Measurements from ENCODE around the gene ABHD11. TPM values are rescaled to one million over a fixed set of nuclear protein-coding genes. Genes with fewer than 3 reads are reported as not detected.
"Not testable (repeated sequence)": the region's sequence is repeated elsewhere in the genome, so short reads cannot be mapped to it uniquely, and the experiment has no call there.

The ABHD11 gene, protein sequence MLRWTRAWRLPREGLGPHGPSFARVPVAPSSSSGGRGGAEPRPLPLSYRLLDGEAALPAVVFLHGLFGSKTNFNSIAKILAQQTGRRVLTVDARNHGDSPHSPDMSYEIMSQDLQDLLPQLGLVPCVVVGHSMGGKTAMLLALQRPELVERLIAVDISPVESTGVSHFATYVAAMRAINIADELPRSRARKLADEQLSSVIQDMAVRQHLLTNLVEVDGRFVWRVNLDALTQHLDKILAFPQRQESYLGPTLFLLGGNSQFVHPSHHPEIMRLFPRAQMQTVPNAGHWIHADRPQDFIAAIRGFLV
- total RNA-seq: 1 to 10 TPM; 7.0 to 7.1 TPM
- long read RNA-seq, donor 1, partial matches to known transcripts: 1 of 8 reads
- long read RNA-seq, donor 1, other reads (novel, unspliced or antisense): 3 of 8 reads
- long read RNA-seq, donor 2, transcript ABHD11-201 (6 exons, 1,483 nt): major isoform, 22 of 41 reads
- long read RNA-seq, donor 2, partial matches to known transcripts: 6 of 41 reads
- long read RNA-seq, donor 2, other reads (novel, unspliced or antisense): 5 of 41 reads

GRCh38 chr7:73738612-73739386 lies at the start of gene ABHD11:
Gene ABHD11, minus strand, starts transcription at chr7:73738802. Its CDS starts 32 bp downstream, at chr7:73738770.
- peak; percentile 99 for DNase-seq (ENCODE audit: low spot score)
- intact Hi-C loops (cut with DNase I): no loop called here

- intact Hi-C loops (cut with DNase I); DNase-seq (ENCODE audit: low spot score): not testable (repeated sequence)
These were observed 49.1 kb upstream of the ABHD11 start for GRCh38 chr7:73787786-73788048.

GRCh38 chr7:73786588-73786987 lies 48.0 kb upstream of the ABHD11 start:
- DNase-seq (ENCODE audit: low spot score): no peak
- intact Hi-C loops (cut with DNase I): no loop called here

GRCh38 chr7:73779517-73779916 lies 40.9 kb upstream of the ABHD11 start:
- intact Hi-C loops (cut with DNase I): no loop called here
- no peak for DNase-seq (ENCODE audit: low spot score)

DNA sequence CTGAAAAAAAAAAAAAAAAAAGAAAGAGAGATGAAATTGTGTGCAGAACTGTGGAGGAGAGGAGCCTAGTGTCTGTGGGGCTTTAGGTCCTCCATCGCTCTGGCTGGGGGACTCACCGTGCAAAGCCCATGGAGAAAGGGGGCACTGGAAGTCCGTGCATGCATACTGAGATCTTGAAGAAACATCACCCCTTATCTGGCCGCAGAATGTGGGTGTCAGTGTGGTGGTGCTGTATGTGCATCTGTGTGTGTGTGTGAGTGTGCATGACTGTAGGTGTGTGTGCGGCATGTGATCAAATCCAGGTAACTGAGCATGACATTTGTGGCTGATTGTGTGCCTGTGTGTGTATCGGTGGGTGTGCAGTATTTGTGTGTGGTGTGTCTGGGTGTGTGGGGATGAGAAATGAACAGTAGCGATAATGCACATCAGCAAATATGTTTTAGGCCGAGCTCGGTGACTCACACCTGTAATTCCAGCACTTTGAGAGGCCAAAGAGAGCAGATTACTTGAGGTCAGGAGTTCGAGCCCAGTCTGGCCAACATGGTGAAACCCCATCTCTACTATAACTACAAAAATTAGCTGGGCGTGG lies 40.3 kb upstream of the ABHD11 start:
- intact Hi-C loops (cut with DNase I): no loop called here
- DNase-seq (ENCODE audit: low spot score): no peak

DNA sequence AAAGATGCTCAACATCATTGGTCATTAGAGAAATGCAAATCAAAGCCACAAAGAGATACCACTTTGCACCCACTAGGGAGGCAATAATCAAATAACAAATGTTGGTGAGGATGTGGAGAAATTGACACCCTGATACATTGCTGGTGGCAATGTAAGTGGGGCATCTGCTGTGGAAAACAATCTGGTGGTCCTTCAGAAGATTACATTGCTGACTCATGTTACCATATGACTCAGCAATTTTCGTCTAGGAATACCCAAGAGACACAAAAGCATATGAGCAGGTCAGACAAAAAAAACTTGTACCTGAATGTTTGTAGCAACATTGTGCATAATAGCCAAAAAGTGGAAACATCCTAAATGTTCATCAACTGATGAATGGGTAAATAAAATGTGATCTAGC lies 36.3 kb upstream of the ABHD11 start:
- intact Hi-C loops (cut with DNase I): no loop called here
- DNase-seq (ENCODE audit: low spot score): no peak

- intact Hi-C loops (cut with DNase I): no loop called here
- DNase-seq (ENCODE audit: low spot score): no peak
These were observed 35.3 kb upstream of the ABHD11 start for GRCh38 chr7:73773700-73774517.

DNA sequence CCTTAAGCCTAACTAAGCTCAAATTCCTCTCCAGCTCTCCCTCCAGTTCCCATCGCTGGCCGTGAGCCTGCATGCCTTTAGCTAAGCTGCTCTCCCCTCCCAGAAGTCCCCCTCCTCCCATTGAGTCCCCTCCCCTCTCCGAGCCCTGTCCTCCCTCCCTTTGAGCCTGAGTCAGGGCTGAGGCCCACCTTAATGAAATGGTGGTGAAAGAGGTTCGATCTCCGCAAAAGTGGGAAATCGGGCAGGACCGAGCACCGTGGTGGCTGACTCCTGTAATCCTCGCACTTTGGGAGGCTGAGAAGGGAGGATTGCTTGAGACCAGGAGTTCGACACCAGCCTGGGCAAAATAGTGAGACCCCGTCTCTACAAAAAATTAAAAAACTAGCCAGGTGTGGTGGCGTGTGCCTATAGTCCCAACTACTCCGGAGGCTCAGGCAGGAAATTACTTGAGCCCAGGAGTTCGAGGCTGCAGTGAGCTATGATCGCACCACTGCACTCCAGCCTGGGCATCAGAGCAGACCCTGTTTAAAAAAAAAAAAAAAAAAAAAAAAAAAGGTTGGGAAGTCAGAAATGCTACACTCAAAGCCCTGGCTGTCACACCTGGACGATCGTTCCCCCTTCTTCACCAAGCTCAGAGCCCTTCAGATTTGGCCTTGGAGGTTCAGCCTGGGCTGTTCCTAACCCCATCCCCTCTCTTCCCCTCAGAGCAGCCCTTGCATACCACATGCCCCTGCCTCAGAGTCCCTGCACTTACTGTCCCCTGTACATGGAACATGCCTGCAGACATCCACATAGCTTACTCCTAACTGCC lies 32.5 kb upstream of the ABHD11 start:
- no peak for DNase-seq (ENCODE audit: low spot score)
- intact Hi-C loops (cut with DNase I): no loop called here

GRCh38 chr7:73770002-73770859 lies 31.6 kb upstream of the ABHD11 start, which contains the start of gene CLDN3:
Gene CLDN3, minus strand, starts transcription at chr7:73770270. Its CDS starts 221 bp downstream, at chr7:73770049.
- DNase-seq (ENCODE audit: low spot score): no peak
- intact Hi-C loops (cut with DNase I): no loop called here

DNA sequence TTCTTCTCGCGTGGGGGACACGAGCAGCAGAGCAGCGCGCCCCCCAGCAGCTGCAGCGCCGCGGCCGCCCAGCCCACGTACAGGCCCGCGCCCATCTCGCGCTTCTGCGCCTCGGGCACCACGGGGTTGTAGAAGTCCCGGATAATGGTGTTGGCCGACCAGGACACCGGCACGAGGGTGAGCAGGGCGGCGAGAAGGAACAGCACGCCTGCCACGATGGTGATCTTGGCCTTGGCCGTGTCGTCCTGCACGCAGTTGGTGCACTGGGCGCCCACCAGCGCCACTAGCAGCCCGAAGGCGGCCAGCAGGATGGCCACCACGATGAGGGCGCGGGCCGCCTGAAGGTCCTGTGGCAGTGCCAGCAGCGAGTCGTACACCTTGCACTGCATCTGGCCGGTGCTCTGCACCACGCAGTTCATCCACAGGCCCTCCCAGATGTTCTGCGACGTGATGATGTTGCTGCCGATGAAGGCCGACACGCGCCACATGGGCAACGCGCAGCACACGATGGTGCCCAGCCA lies 30.9 kb upstream of the ABHD11 start:
- intact Hi-C loops (cut with DNase I): no loop called here
- DNase-seq (ENCODE audit: low spot score): no peak

DNA sequence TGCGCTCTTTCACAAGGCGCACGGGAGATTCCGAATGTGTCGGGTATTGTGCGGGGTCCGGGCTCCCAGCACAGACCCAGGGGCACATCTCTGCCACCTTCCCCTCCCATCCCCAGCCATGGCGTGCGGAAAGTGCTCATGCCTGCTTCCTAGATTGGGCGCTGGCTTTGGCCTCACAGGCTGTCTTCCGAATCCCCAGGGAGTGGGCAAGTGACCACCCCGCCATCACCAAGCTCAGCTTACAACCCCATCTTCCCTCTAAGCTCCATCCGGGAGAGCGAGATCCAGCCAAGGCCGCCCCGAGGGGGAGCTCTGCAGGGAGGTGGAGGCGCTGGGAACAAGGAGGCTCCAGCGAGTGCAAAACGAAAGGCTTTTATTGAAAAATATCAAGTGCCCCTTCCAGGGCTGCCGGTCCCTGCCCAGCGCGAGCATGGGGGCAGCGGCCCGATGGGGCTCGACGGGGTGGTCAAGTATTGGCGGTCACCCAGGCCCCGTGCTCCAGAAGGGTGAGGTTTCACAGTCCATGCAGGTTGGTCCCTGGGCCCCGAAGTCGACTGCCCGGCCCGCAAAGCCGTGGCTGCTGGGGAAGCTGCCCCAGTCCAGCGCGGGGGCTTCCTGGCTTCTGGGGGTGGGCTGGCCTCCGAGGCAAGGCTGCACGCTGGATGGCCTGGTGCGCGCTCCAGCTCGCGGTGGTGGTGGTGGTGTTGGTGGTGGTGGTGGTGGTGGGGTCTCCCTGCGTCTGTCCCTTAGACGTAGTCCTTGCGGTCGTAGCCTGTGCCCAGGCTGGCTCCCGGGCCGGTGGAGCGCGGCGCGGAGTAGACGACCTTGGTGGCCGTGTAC lies 30.3 kb upstream of the ABHD11 start:
- DNase-seq (ENCODE audit: low spot score): no peak
- intact Hi-C loops (cut with DNase I): no loop called here

DNA sequence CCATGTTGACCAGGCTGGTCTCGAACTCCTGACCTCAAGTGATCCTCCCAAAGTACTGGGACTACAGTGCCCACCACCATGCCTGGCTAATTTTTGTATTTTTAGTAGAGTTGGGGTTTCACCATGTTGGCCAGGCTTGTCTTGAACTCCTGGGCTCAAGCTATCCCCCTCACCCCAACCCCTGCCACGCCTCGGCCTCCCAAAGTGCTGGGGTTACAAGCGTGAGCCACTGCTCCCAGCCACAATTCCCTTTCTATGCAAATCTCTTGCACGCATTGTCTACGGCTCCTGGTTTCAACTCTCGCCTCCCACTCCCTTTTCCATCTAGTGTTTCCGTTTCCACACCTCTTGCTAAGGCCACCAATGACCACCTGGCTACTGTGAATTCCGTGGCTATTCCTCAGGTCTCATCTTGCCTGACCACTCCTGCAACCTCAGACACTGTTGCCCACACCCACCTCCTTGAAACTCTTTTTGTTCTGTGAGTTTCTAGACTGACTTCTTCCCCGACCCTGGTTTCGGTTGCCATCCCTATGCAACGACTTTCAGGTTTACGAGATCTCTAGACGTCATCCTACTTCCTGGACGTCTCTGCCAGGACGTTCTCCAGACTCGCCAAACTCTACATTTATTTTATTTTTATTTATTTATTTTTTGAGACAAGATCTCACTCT lies 28.1 kb upstream of the ABHD11 start:
- intact Hi-C loops (cut with DNase I): no loop called here
- DNase-seq (ENCODE audit: low spot score): no peak

GRCh38 chr7:73762659-73762999 lies 24.0 kb upstream of the ABHD11 start:
- intact Hi-C loops (cut with DNase I): no loop called here
- DNase-seq (ENCODE audit: low spot score): no peak

DNA sequence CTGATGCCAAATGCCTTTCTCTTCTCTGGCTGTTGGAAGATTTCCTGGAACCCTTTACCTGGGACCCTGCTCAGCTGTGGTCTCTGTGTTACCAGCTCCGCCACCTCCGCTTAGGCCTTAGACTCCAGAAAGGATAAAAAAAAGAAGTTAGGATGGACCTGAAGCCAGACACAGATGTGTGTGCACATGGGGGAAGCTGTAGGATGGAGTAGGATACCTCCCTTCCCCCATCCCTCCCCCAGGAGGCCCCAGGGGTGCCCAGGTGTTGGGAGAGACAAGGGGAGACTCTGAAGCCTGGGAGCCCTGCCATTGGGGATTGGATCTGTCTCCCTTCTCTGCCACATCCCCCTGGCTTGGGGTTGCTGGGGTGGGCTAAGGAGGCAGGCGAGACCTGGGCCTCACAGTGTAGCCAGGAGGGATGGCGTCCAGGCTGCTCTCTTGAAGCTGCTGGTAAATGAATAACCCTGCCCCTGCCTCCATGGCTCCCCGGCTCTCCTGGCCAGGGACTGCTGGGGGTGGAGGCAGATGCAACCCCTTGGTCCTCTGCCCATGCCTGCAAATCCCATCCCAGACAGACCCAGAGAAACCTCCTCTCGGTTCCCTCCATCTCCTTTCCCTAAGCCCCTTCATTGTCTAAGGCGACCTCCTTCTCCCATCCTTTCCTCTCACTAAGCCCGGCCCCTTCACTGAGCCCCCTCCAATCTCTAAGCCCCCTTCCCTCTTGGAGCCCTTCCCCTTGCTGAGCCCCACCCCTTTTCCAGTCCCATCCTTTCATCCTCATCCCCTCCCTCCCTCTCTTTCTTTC lies 23.5 kb upstream of the ABHD11 start:
- no peak for DNase-seq (ENCODE audit: low spot score)
- intact Hi-C loops (cut with DNase I): no loop called here

- intact Hi-C loops (cut with DNase I): no loop called here
- DNase-seq (ENCODE audit: low spot score): no peak
These were observed 20.1 kb upstream of the ABHD11 start for GRCh38 chr7:73758581-73759138.

All from posterior vena cava (tissue), 2 donors.